HG02870 (cell line): ENCODE data around the gene CRBN.
A peak's percentile ranks its signal among the peaks of the same experiment; 100 is the strongest.

ENCODE experiments used
- ATAC-seq: cut with Tn5 transposase; IDR thresholded peaks from one replicate; pipeline ENCODE4 v1.9.1; 2021; ENCODE audit warnings: mild to moderate bottlenecking, moderate library complexity; ENCODE audit not compliant: unreplicated experiment

Gene CRBN

DNA sequence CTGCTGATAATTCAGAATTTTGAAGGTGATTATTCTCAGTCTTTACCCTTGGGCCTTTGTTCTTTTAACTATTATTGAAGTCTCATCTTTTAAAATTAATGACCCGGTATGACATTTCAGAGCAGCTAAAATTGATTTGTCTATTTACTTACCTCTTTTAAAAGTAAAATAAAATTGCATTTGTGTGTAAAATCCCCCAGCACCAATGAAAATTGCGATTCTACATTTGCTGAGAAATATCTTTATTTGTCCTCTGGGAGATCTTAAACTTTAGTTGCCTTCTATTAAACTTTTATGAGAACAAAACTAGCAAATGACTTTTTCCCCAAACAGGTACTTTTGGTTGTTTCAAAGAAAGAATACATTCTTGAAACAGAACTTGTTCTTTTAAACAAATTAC lies 61.8 kb downstream of the CRBN start:
- no peak for ATAC-seq

GRCh38 chr3:3113042-3113709 lies 66.3 kb downstream of the CRBN start:
- no peak for ATAC-seq

GRCh38 chr3:3110749-3111361 lies 68.6 kb downstream of the CRBN start:
- ATAC-seq = peak; percentile 23

DNA sequence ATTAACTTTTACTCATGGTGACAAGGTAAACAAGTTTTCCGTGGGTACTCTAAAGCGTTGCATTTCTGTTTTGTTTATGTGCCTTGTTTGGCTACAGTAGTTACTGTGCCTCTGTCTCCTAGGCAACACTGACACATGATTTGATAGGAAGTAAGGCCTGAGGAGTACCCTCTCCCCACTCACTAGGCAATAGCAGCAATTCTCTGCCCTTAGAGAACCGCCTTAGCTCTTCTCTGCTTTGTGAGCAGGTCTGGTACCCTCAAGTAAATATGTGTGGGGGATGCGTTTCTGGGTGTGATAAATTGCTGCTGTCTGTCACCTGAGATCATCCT lies 69.2 kb downstream of the CRBN start, which contains the start of gene IL5RA:
IL5RA (minus strand) TSS at position 76 of the 332 bp plus-strand sequence. CDS start 5,390 bp downstream, outside the sequence.
- peak; percentile 35 for ATAC-seq

- ATAC-seq = peak; percentile 90
Observed at GRCh38 chr3:3109407-3110298, 69.8 kb downstream of the CRBN start.

- no peak for ATAC-seq
Observed at GRCh38 chr3:3107858-3108257, 71.6 kb downstream of the CRBN start.

DNA sequence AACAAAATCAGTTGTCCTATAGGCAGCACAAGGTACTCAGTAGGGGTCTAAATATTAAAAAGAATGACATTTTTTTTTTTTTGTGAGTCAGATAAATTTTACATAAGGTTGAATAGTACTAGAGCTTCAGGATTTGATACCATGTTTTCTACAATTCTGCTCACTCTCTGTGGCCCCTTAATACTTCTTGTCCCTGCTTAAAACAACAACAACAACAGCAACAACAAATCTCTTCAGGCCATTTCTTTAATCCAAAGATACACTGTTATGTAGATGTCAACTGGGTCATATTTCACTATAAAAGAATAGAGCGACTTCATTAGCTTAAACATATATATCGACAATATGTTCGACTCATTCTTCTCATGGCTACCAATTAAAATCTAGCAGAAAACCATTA lies 72.3 kb downstream of the CRBN start:
- ATAC-seq = no peak

DNA sequence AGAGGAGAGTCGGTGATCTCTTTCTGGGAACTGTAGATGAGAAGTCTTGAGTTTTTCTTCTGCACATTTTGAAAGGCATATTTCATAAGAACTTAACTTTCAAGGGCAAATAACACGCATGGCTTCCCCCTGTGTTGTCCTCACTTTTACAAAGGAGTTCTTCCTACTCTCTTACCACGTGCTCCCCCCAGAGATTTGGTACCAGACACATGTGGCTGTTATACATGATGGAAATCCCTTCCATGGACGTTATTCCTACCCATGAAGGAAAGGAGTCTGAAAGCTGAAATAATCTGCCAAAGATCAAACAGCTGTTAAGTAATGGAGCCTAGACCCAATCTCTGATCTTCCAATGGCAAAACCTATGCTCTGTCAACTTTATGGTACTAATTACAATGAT lies 73.7 kb downstream of the CRBN start:
- no peak for ATAC-seq

DNA sequence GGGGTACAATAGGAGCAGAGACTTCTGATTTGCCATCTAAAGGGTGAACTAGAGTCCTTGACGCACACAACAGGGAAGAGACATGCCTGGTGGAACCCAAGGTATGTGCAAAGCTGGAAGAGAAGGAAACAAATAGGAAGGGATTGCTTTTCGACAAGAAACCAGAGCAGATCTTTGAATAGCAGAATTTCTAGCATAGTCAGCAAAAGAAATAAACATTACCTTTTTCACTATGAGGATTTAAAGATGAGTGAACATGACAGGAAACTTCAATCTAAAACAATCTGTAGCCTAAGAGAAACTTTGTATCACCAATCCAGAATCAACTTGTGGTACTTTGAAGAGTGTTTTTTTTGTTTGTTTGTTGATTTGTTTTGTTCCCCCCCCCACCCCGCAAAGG lies 74.2 kb downstream of the CRBN start:
- ATAC-seq = no peak

GRCh38 chr3:3102751-3103150 lies 76.7 kb downstream of the CRBN start:
- ATAC-seq = no peak

DNA sequence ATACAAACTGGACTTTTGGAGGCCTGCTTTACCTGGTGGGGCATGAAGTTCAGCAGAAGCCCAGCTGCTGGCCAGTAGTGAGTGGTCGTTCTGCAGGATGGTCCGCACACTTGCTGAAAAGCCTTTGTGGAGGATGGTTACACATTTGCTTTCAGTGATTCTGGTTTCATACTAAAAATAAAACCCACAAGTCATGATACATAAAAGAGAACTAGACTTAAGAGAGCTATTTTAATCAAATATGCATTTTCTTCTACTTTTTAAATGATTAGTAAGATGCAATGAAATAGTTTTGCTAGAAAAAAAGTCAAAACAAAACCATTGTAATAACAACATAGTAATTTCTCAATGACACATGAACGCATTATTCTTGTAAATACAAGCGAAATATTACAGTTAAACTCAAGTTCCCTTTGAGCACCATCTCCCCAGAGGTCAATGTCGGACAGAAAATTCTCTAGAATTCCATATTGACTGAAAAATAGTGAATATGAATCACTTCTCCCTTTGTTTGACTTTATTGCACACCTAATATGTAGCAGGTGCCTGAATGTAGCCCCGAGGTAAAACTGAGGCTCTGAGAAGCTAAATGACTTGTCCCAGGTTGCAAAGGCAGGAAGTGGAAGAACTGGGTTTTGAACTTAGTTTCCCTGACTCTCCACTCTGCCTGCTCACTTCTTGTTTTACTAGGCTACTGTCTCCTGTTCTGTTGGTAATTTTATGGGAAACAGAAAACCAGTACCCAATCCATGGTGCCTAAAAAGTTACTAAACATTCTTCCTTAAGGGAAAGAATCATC lies 77.6 kb downstream of the CRBN start:
- ATAC-seq = peak; percentile 72
